IMR-90 (cell line): ENCODE measurements around the gene ATF5. TPM values are rescaled to one million over a fixed set of nuclear protein-coding genes. Genes with fewer than 3 reads are reported as not detected.

Experiments
- ATAC-seq: fragments of 200-7000 bp; cut with Tn5 transposase; 2 replicates; pipeline ENCODE4 v1.9.1; 2020; ENCODE audit warnings: low read depth, mild to moderate bottlenecking, moderate library complexity
- BruUV-seq: library from RNA; stranded (reverse); fragments of 400-500 nt; replicated peaks from 2 replicates; lab custom pipeline; 2021; lab: Mats Ljungman, UMichigan
- CTCF ChIA-PET: fragments of 300-600 bp; formaldehyde crosslinking; extraction: SDS; loops from one replicate; lab custom pipeline; 2021; ENCODE audit warnings: antibody characterized with exemption; lab: Yijun Ruan, JAX
- POLR2A ChIA-PET: fragments of 300-600 bp; sonication (Branson Sonifier 250); formaldehyde crosslinking; loops from one replicate; lab custom pipeline; 2022; ENCODE audit warnings: antibody characterized with exemption; ENCODE audit not compliant: unreplicated experiment; lab: Charles Lee
- DNase-seq: peaks from one replicate; pipeline ENCODE4 v3.0.0; 2013
- H2AFZ ChIP-seq: replicated peaks from 2 replicates; pipeline ENCODE3; 2013; ENCODE audit warnings: low read length, mild to moderate bottlenecking; ENCODE audit not compliant: poor library complexity
- H2AK5ac ChIP-seq: 2 replicates; pipeline ENCODE4 v1.6.1; 2013; ENCODE audit warnings: low read depth, low read length, inconsistent platforms
- H2AK9ac ChIP-seq: replicated peaks from 2 replicates; pipeline ENCODE3; 2013; ENCODE audit warnings: mild to moderate bottlenecking, low read depth, low read length, moderate library complexity; ENCODE audit not compliant: poor library complexity
- H2BK120ac ChIP-seq: 2 replicates; pipeline ENCODE4 v1.6.1; 2013; ENCODE audit warnings: low read depth, low read length, inconsistent platforms
- H2BK15ac ChIP-seq: 3 replicates; pipeline ENCODE4 v1.6.1; 2013; ENCODE audit warnings: low read depth, low read length, inconsistent platforms
- H2BK20ac ChIP-seq: 2 replicates; pipeline ENCODE4 v1.6.1; 2013; ENCODE audit warnings: low read depth, mild to moderate bottlenecking, inconsistent platforms, low read length, moderate library complexity
- H2BK5ac ChIP-seq: 2 replicates; pipeline ENCODE4 v1.6.1; 2013; ENCODE audit warnings: mild to moderate bottlenecking, low read depth, low read length, inconsistent platforms; ENCODE audit not compliant: poor library complexity, severe bottlenecking
- H3K14ac ChIP-seq: replicated peaks from 2 replicates; pipeline ENCODE4 v1.6.1; 2013; ENCODE audit warnings: low read depth, low read length, inconsistent platforms
- H3K18ac ChIP-seq: 2 replicates; pipeline ENCODE4 v1.6.1; 2013; ENCODE audit warnings: low read depth, low read length, control low read depth
- H3K23ac ChIP-seq: 2 replicates; pipeline ENCODE4 v1.6.1; 2013; ENCODE audit warnings: low read depth, low read length, inconsistent platforms
- H3K27ac ChIP-seq: 2 replicates; pipeline ENCODE4 v1.5.1; 2013; ENCODE audit warnings: mild to moderate bottlenecking, control low read depth, low read length; ENCODE audit not compliant: insufficient read depth
- H3K27me3 ChIP-seq: 2 replicates; pipeline ENCODE4 v1.6.1; 2013; ENCODE audit warnings: low read length; ENCODE audit not compliant: control insufficient read depth, insufficient read depth
- H3K36me3 ChIP-seq: 2 replicates; pipeline ENCODE4 v1.6.1; 2013; ENCODE audit warnings: low read length, mixed read lengths; ENCODE audit not compliant: control insufficient read depth, insufficient read depth
- H3K4ac ChIP-seq: 2 replicates; pipeline ENCODE4 v1.6.1; 2013; ENCODE audit warnings: low read depth, low read length, inconsistent platforms
- H3K4me1 ChIP-seq: 2 replicates; pipeline ENCODE4 v1.6.1; 2013; ENCODE audit warnings: low read length, mixed read lengths; ENCODE audit not compliant: control insufficient read depth, insufficient read depth
- H3K4me2 ChIP-seq: 2 replicates; pipeline ENCODE4 v1.6.1; 2013; ENCODE audit warnings: low read depth, mild to moderate bottlenecking, control low read depth, low read length, moderate library complexity
- H3K4me3 ChIP-seq: 2 replicates; pipeline ENCODE4 v1.5.1; 2013; ENCODE audit warnings: low read depth, mild to moderate bottlenecking, control low read depth, low read length, moderate library complexity; ENCODE audit not compliant: insufficient read depth
- H3K56ac ChIP-seq: 2 replicates; pipeline ENCODE4 v1.6.1; 2013; ENCODE audit warnings: low read length, inconsistent platforms; ENCODE audit not compliant: insufficient read depth; ENCODE audit errors: extremely low read depth
- H3K79me1 ChIP-seq, 2 experiments: 2 replicates each; pipeline ENCODE4 v1.6.1; 2013; ENCODE audit warnings: low read length in 2 of 2, inconsistent platforms in 1 of 2, low read depth in 1 of 2
- H3K9ac ChIP-seq: 2 replicates; pipeline ENCODE4 v1.6.1; 2013; ENCODE audit warnings: low read depth, low read length, control low read depth
- H3K9me1 ChIP-seq: 2 replicates; pipeline ENCODE4 v1.6.1; 2013; ENCODE audit warnings: low read length, inconsistent platforms; ENCODE audit not compliant: insufficient read depth
- H3K9me3 ChIP-seq: 2 replicates; pipeline ENCODE4 v1.6.1; 2013; ENCODE audit warnings: low read length; ENCODE audit not compliant: control insufficient read depth, insufficient read depth
- H4K20me1 ChIP-seq: 2 replicates; pipeline ENCODE4 v1.6.1; 2013; ENCODE audit warnings: low read length, inconsistent platforms; ENCODE audit not compliant: insufficient read depth
- H4K5ac ChIP-seq: 2 replicates; pipeline ENCODE4 v1.6.1; 2013; ENCODE audit warnings: mild to moderate bottlenecking, low read depth, low read length, control low read depth
- H4K8ac ChIP-seq, 2 experiments: 2 replicates each; pipeline ENCODE4 v1.6.1; 2013; ENCODE audit warnings: low read depth in 2 of 2, low read length in 2 of 2, control low read depth in 1 of 2, inconsistent platforms in 1 of 2
- H4K91ac ChIP-seq: 2 replicates; pipeline ENCODE4 v1.6.1; 2013; ENCODE audit warnings: low read depth, low read length, inconsistent platforms; ENCODE audit not compliant: insufficient read depth
- BHLHE40 ChIP-seq: fragments of 150-350 bp; IDR thresholded peaks from 2 replicates; pipeline ENCODE4 v1.6.1; 2016; ENCODE audit warnings: mild to moderate bottlenecking, low read depth, low read length
- CEBPB ChIP-seq: IDR thresholded peaks from 2 replicates; pipeline ENCODE4 v1.6.1; 2012; ENCODE audit warnings: low read depth, low read length, improper control_type of control experiment
- CHD1 ChIP-seq: IDR thresholded peaks from 2 replicates; pipeline ENCODE4 v1.6.1; 2012; ENCODE audit warnings: low read depth, low read length, improper control_type of control experiment
- CTCF ChIP-seq: conservative IDR thresholded peaks from 2 replicates; pipeline ENCODE4 v1.5.1; 2012; ENCODE audit warnings: mild to moderate bottlenecking, low read depth, low read length, improper control_type of control experiment
- FOS ChIP-seq: fragments of 150-350 bp; IDR thresholded peaks from 2 replicates; pipeline ENCODE4 v1.6.1; 2016; ENCODE audit warnings: low read depth, low read length
- MAFK ChIP-seq: IDR thresholded peaks from 2 replicates; pipeline ENCODE4 v1.6.1; 2012; ENCODE audit warnings: low read depth, low read length, improper control_type of control experiment
- MAZ ChIP-seq: IDR thresholded peaks from 2 replicates; pipeline ENCODE4 v1.6.1; 2012; ENCODE audit warnings: low read depth, mild to moderate bottlenecking, low read length, improper control_type of control experiment, moderate library complexity, borderline replicate concordance
- MXI1 ChIP-seq: IDR thresholded peaks from 2 replicates; pipeline ENCODE4 v1.6.1; 2012; ENCODE audit warnings: low read depth, mild to moderate bottlenecking, low read length, moderate library complexity, borderline replicate concordance
- NFE2L2 ChIP-seq: fragments of 150-350 bp; IDR thresholded peaks from 2 replicates; pipeline ENCODE4 v1.6.1; 2016; ENCODE audit warnings: low read depth, mild to moderate bottlenecking, low read length
- POLR2A ChIP-seq: IDR thresholded peaks from 2 replicates; pipeline ENCODE4 v1.6.1; 2012; ENCODE audit warnings: mild to moderate bottlenecking, low read depth, low read length
- RAD21 ChIP-seq: IDR thresholded peaks from 2 replicates; pipeline ENCODE4 v1.6.1; 2012; ENCODE audit warnings: low read length, improper control_type of control experiment
- RCOR1 ChIP-seq: IDR thresholded peaks from 2 replicates; pipeline ENCODE4 v1.6.1; 2012; ENCODE audit warnings: mild to moderate bottlenecking, low read length, improper control_type of control experiment; ENCODE audit not compliant: insufficient replicate concordance
- RFX5 ChIP-seq: IDR thresholded peaks from 2 replicates; pipeline ENCODE4 v1.8.0; 2012; ENCODE audit warnings: low read depth, mild to moderate bottlenecking, low read length, moderate library complexity
- SMC3 ChIP-seq: fragments of 150-350 bp; IDR thresholded peaks from 2 replicates; pipeline ENCODE4 v1.6.1; 2016; ENCODE audit warnings: low read depth, mild to moderate bottlenecking, antibody characterized with exemption, low read length, moderate library complexity
- WGBS, 2 experiments: methylation state at CpG; one replicate each; pipeline versions ENCODE4 v1.1.5 to v1.1.7; 2013; ENCODE audit warnings: missing lambda C conversion rate in 2 of 2; ENCODE audit not compliant: insufficient read length in 1 of 2; ENCODE audit errors: extremely low coverage in 2 of 2; 5-methylcytosine and 5-hydroxymethylcytosine counted together
- dilution Hi-C: fragments of 300-500 bp; cut with HindIII; formaldehyde crosslinking; loops from one replicate; pipeline ENCODE4 v1.14.3; 2018; ENCODE audit warnings: low sequenced_read_pairs; ENCODE audit not compliant: unreplicated experiment
- in situ Hi-C: fragments of 300-500 bp; cut with MboI; formaldehyde crosslinking; loops from 3 replicates; pipeline ENCODE4 v1.14.3; 2019; ENCODE audit warnings: low sequenced_read_pairs, inconsistent platforms, mixed read lengths
- intact Hi-C: fragments of 100-400 bp; cut with micrococcal nuclease; formaldehyde crosslinking; loops from 2 replicates; pipeline ENCODE4 v1.10.0; 2022
- polyA plus RNA-seq, 3 experiments: library from polyadenylated mRNA; depleted of rRNA; stranded (reverse); fragments of >200 nt; gene quantifications; 2 replicates each; pipeline ENCODE4 v1.2.3, GENCODE V29; 2012; ENCODE audit warnings: low replicate concordance in 1 of 3
- total RNA-seq: library from RNA; depleted of rRNA; stranded (reverse); fragments of >200 nt; gene quantifications from 2 replicates; pipeline ENCODE4 v1.2.3, GENCODE V29; 2012

ATF5 gene
- total and polyA plus RNA-seq, 2 of the 4 experiments (the other 2 are of a cell fraction): 2.7 to 15.7 TPM

- peak; percentile 69 for TF ChIP-seq BHLHE40
- no peak for TF ChIP-seq SMC3
- no peak for TF ChIP-seq RAD21
These were observed 842 bp downstream of the ATF5 start (continued) for GRCh38 chr19:49929611-49930482.

- Histone ChIP-seq H3K14ac (no peak overlapping the region), H2BK120ac (no peak overlapping the region), H4K5ac (no peak overlapping the region), H2BK20ac (0 out of 2 replicates have a peak overlapping the region, but pooled peaks have one; percentile 23), H3K79me1 (peaks cover 13 to 33% of the 10 kb centered on the region in 2 experiments), H2AK9ac (peak overlapping the region; percentile 71), H3K23ac (no peak overlapping the region), H4K8ac (peak overlapping the region; percentile 6 to 42; a peak in 2 of 4 replicates), H3K4me2 (no peak overlapping the region), H3K56ac (no peak overlapping the region), H2BK5ac (no peak overlapping the region), H3K4me1 (peaks cover 4% of the 10 kb centered on the region), H3K18ac (no peak overlapping the region), H4K91ac (no peak overlapping the region), H3K27ac (no peak overlapping the region), H2AK5ac (peak overlapping the region; percentile 92), H3K27me3 (no peaks in the 10 kb centered on the region), H3K4me3 (no peak overlapping the region), H2AFZ (peak overlapping the region; percentile 62), H3K9ac (no peak overlapping the region), H3K4ac (peak overlapping the region; percentile 60), H3K9me3 (no peaks in the 10 kb centered on the region), H4K20me1 (peaks cover 10% of the 10 kb centered on the region; the same call in 1 of the 2 replicates), H3K9me1 (peaks cover 14% of the 10 kb centered on the region), H2BK15ac (no peak overlapping the region; the same call in 2 of the 3 replicates), H3K36me3 (peaks cover 11% of the 10 kb centered on the region)
- BruUV-seq: no TSS peak
- DNase-seq (no peak), ATAC-seq (no peak)
- 80% methylated on average over 7 of the region's 15 CpGs; no CpG with 5 or more reads in 1 of the 2 experiments for WGBS, 2 experiments
- dilution Hi-C loops: no loop called here
- ChIA-PET POLR2A (interaction anchor here (1.0 kb wide), 2 partner anchors 61 to 80 kb away, joined by 3 to 7 read pairs; no protein-coding TSS in a partner anchor), CTCF (no interaction called here)
- intact Hi-C loops: no loop called here
- in situ Hi-C loops: loop anchor here (10.0 kb wide), 2 partner anchors 54 to 214 kb away; no protein-coding TSS in a partner anchor
- TF ChIP-seq MAZ (no peak), RCOR1 (no peak), FOS (no peak), RFX5 (no peak), RAD21 (no peak), CTCF (no peak), POLR2A (no peak), MAFK (no peak), NFE2L2 (no peak), BHLHE40 (no peak), MXI1 (no peak), CEBPB (no peak), CHD1 (no peak), SMC3 (no peak)
These were observed 1.5 kb downstream of the ATF5 start for GRCh38 chr19:49930483-49931011.
